ENCODE data around the gene GPC3.

Gene GPC3

GRCh38 chrX:133937022-133937421 lies 48.4 kb downstream of the GPC3 start:
- TF ChIP-seq CTCF (IDR thresholded peaks at IDR 0.05; ENCODE audit: low read depth, low read length) = no peak
- no peak overlapping the region for H3K4me3 ChIP-seq (ENCODE audit: low read depth, low read length)
- no peak for DNase-seq (ENCODE audit: low read depth, low spot score)
- in situ Hi-C loops (cut with HindIII; ENCODE audit: low sequenced_read_pairs) = no loop called here

GRCh38 chrX:133935076-133935475 lies 50.3 kb downstream of the GPC3 start:
- in situ Hi-C loops (cut with HindIII; ENCODE audit: low sequenced_read_pairs) = no loop called here
- no peak for DNase-seq (ENCODE audit: low read depth, low spot score)
- no peak overlapping the region for H3K4me3 ChIP-seq (ENCODE audit: low read depth, low read length)
- no peak for TF ChIP-seq CTCF (IDR thresholded peaks at IDR 0.05; ENCODE audit: low read depth, low read length)

GRCh38 chrX:133933316-133933715 lies 52.1 kb downstream of the GPC3 start:
- no peak overlapping the region for H3K4me3 ChIP-seq (ENCODE audit: low read depth, low read length)
- no peak for DNase-seq (ENCODE audit: low read depth, low spot score)
- no peak for TF ChIP-seq CTCF (IDR thresholded peaks at IDR 0.05; ENCODE audit: low read depth, low read length)
- in situ Hi-C loops (cut with HindIII; ENCODE audit: low sequenced_read_pairs) = no loop called here

GRCh38 chrX:133929836-133930464 lies 55.4 kb downstream of the GPC3 start:
- no peak overlapping the region for H3K4me3 ChIP-seq (ENCODE audit: low read depth, low read length)
- no peak for TF ChIP-seq CTCF (IDR thresholded peaks at IDR 0.05; ENCODE audit: low read depth, low read length)
- no peak for DNase-seq (ENCODE audit: low read depth, low spot score)
- in situ Hi-C loops (cut with HindIII; ENCODE audit: low sequenced_read_pairs) = no loop called here

- DNase-seq (ENCODE audit: low read depth, low spot score) = no peak
- TF ChIP-seq CTCF (IDR thresholded peaks at IDR 0.05; ENCODE audit: low read depth, low read length) = no peak
- H3K4me3 ChIP-seq (ENCODE audit: low read depth, low read length) = no peak overlapping the region
- in situ Hi-C loops (cut with HindIII; ENCODE audit: low sequenced_read_pairs) = no loop called here
Observed at GRCh38 chrX:133928365-133928764, 57.0 kb downstream of the GPC3 start.

- DNase-seq (ENCODE audit: low read depth, low spot score) = no peak
- in situ Hi-C loops (cut with HindIII; ENCODE audit: low sequenced_read_pairs) = no loop called here
- no peak for TF ChIP-seq CTCF (IDR thresholded peaks at IDR 0.05; ENCODE audit: low read depth, low read length)
- no peak overlapping the region for H3K4me3 ChIP-seq (ENCODE audit: low read depth, low read length)
Observed at GRCh38 chrX:133926809-133927208, 58.6 kb downstream of the GPC3 start.

- TF ChIP-seq CTCF (IDR thresholded peaks at IDR 0.05; ENCODE audit: low read depth, low read length) = no peak
- no peak overlapping the region for H3K4me3 ChIP-seq (ENCODE audit: low read depth, low read length)
- no peak for DNase-seq (ENCODE audit: low read depth, low spot score)
- in situ Hi-C loops (cut with HindIII; ENCODE audit: low sequenced_read_pairs) = no loop called here
Observed at GRCh38 chrX:133926099-133926498, 59.3 kb downstream of the GPC3 start.

All from astrocyte of the spinal cord (primary cell).